Right cardiac atrium (tissue), 5 donors: ENCODE measurements around the gene PRDM11. TPM values are rescaled to one million over a fixed set of nuclear protein-coding genes. Genes with fewer than 3 reads are reported as not detected.

ENCODE experiments used
- ATAC-seq, 2 donors: fragments of 200-7000 bp; cut with Tn5 transposase; one replicate each; pipeline versions ENCODE4 v1.8.0 to v1.9.1; 2020; ENCODE audit warnings: moderate library complexity in 2 of 2, mild to moderate bottlenecking in 1 of 2
- DNase-seq, 3 donors: peaks; one replicate each; pipeline ENCODE4 v3.0.0-alpha.2; 2020
- H3K27ac ChIP-seq: one replicate; pipeline ENCODE4 v1.5.1; 2013; ENCODE audit warnings: mild to moderate bottlenecking, low read length, control low read depth, moderate library complexity
- H3K27me3 ChIP-seq: one replicate; pipeline ENCODE4 v1.6.1; 2013; ENCODE audit not compliant: control insufficient read depth, insufficient read depth
- H3K4me1 ChIP-seq: one replicate; pipeline ENCODE4 v1.6.1; 2013; ENCODE audit warnings: low read length; ENCODE audit not compliant: control insufficient read depth, insufficient read depth
- H3K4me3 ChIP-seq: one replicate; pipeline ENCODE4 v1.5.1; 2013; ENCODE audit warnings: low read length, control low read depth
- H3K9me3 ChIP-seq: one replicate; pipeline ENCODE4 v1.6.1; 2013; ENCODE audit warnings: low read length; ENCODE audit not compliant: control insufficient read depth
- WGBS: extraction: QIAGEN DNeasy Blood & Tissue Kit; methylation state at CpG from one replicate; pipeline ENCODE4 v1.1.7; 2013; 5-methylcytosine and 5-hydroxymethylcytosine counted together
- intact Hi-C, 4 donors: fragments of 100-400 bp; cut with DNase I; formaldehyde crosslinking; loops; one replicate each; pipeline versions ENCODE4 v1.11.0 to v1.14.0; 2022 to 2023
- polyA plus RNA-seq: library from polyadenylated mRNA; stranded (reverse); fragments of 200-250 nt; gene quantifications from one replicate; pipeline ENCODE4 v1.2.3, GENCODE V29; 2013
- total RNA-seq, 4 donors: library from RNA; stranded (reverse); fragmentation: NEBNext Ultra II Directional; extraction: Animal tissue kit (Norgen Biotek cat#: 25700); gene quantifications; one replicate each; pipeline ENCODE4 v1.2.1, GENCODE V29; 2021
- donor health status: healthy with polysubstance abuse.
- donor health status: DM: no; HTN: yes; CAD: no.
- donor health status: DM: no; HTN: no; CAD: no.
- donor health status: DM: no; HTN: yes; CAD: no; lungs with severe emphysema.
- donor health status: DM: yes; HTN: yes; CAD: no.

PRDM11 gene
- total and polyA plus RNA-seq, 5 donors = 9.5 to 33.9 (median 28.7) TPM

DNA sequence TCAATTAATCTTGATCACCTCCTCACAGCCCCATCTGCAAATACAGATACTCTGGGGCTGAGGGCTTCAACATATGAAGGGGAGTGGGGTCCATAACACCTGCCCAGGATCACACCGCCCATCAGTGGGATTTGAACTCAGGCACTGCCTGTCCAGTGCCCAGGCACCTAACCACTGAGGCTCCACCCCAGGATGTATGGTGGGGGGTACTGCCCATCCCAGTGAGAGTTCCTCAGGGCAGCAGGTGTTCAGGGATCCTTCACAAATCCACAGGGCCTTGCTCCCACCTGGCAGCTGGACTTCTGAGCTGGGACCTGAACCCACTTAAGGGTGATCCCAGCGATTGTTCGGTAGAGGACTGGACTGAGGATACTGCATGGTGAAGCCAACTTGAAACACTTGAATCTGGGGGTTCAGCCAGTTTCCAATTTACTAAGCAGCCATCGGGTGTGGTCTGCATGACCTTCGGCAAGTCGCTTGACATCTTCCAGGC is 33.3 kb downstream of the PRDM11 start:
- intact Hi-C loops = loop anchor here in 1 of 4 donors (5.0 kb wide), 1 partner anchor 32 kb away; the partner anchor contains the start of gene PRDM11
- Histone ChIP-seq H3K9me3 (no peaks in the 10 kb centered on the region), H3K4me3 (peak overlapping the region; percentile 77), H3K27me3 (no peaks in the 10 kb centered on the region), H3K4me1 (peaks cover 11% of the 10 kb centered on the region), H3K27ac (peak overlapping the region; percentile 83)
- ATAC-seq (no peak), DNase-seq (peak in 1 of 3 donors; percentile 48)
- 47% methylated on average over 6 of the region's 6 CpGs for WGBS

DNA sequence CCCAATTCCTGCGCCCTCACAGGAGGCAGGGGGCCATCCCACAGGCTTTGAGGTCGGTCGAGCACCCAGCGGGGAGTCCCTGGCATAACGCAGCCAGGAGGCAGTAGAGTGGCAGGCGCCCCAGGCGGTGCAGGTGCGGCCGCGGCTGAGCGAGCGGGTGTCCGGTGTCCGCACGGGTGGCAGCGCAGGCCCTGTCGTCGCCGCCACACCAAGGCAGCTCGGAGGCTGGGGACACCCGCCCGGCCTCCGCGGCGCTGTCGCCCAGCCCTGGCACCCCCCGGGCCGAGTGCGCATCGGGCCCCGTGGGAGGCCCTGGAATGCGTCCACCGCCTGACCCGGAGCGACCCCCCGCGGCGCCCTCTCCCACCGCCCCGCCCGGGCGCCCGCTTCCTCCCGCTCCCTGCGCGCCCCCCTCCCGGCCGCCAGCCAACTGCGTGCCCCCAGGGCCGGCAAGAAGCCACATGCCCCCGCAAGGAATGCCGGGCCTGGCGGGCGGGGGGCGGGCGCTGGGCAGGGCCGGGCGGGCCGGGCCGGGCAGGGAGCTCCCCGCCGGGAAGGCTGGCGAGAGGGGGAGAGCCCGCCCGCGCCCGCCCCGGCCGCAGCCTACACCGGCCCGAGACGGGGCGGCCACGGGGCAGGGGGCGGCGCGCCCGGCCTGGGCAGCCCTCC is 33.9 kb downstream of the PRDM11 start:
- peak; percentile 56 to 84 (median 82) for DNase-seq
- Histone ChIP-seq H3K27me3 (no peaks in the 10 kb centered on the region), H3K4me1 (peaks cover 11% of the 10 kb centered on the region), H3K9me3 (no peaks in the 10 kb centered on the region), H3K27ac (peak overlapping the region; percentile 83), H3K4me3 (peak overlapping the region; percentile 77)
- WGBS = 1% methylated on average over 77 of the region's 78 CpGs
- ATAC-seq = peak; percentile 56 to 80
- intact Hi-C loops = loop anchor here in 1 of 4 donors (5.0 kb wide), 1 partner anchor 33 kb away; the partner anchor contains the start of gene PRDM11

DNA sequence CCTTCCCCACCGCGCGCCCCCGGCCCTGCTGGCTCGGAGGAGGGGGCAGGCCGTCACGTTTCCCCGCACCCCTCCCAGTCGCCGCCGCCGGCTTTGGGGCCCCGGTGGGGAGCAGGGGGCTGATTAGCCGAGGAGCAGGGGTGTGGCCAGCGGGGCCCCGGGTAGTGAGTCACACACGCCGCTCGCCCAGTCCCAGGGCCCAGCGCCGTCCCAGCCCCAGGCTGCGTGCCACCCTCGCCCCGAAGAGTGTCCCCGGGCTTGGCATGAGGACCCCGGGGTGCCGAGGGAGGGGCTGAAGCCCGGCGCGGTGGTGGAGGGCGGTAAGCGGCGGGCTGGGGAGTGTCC is 34.4 kb downstream of the PRDM11 start:
- Histone ChIP-seq H3K9me3 (no peaks in the 10 kb centered on the region), H3K27ac (peak overlapping the region; percentile 71), H3K4me3 (peak overlapping the region; percentile 77), H3K4me1 (peaks cover 11% of the 10 kb centered on the region), H3K27me3 (no peaks in the 10 kb centered on the region)
- ATAC-seq (peak; percentile 84 to 91), DNase-seq (peak; percentile 84 to 88 (median 88))
- 1% methylated on average over 33 of the region's 33 CpGs for WGBS
- intact Hi-C loops = loop anchor here in 1 of 4 donors (5.0 kb wide), 1 partner anchor 34 kb away; the partner anchor contains the start of gene PRDM11

DNA sequence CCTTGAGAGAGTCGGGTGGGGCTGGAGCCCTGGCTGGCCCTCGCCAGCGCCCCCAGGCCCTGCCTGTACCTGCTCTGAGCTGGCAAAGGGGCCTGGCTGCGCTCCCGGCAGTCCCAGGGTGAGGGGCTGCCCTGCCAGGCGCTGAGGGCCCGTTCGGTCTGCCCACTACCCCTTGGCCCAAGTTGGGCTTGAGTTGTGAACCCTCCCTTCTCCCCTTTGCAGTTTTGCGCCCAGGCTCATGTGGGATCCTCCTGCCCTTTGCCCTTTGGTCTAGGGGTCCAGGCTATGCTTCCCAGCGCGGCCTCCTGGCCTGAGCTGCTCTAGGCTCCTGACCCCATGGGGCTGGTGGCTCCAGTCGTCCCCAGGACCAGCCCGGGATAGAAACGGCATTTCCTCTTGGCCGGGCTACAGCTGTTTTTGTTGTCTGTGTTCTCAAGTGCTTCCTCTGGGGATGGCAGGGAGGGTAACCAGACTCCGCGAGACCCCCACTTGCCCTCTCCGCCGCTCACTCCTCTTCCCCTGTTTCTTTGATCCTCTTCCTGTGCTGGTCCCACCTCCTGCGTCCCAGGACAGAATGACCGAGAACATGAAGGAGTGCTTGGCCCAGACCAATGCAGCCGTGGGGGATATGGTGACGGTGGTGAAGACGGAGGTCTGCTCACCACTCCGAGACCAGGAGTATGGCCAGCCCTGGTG is 34.9 kb downstream of the PRDM11 start:
- DNase-seq = peak in 1 of 3 donors; percentile 71

DNA sequence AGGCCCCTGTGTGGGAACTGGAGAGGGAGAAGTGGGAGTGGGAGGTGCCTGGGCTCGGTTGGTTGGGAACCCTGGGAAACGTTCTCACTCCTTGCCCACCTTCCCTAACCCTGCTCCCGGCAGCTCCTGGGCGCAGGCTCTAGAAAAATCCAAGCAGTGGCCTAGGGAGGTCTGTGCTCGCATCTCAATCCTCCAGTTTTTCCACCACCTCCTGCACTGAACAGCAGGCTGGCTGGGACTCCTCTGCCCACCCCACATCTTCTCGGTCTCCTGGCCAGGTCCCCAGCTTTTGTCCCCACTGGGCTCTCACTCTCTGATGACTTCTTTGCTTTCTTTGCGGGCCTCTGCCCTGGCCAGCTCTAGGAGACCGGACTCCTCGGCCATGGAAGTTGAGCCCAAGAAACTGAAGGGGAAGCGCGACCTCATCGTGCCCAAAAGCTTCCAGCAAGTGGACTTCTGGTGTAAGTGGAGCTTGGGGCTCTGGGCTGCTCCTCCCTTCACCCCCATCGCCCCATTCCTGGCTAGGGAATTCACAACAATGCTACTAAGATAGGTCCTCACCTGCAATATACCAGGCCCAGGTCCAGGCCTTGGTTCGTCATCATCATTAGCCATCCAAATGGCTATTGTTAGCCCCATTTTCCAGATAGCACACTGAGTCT is 35.6 kb downstream of the PRDM11 start:
- no peak overlapping the region for H3K4me3 ChIP-seq
- no peaks in the 10 kb centered on the region for H3K27me3 ChIP-seq
- peaks cover 11% of the 10 kb centered on the region for H3K4me1 ChIP-seq
- intact Hi-C loops = loop anchor here in 1 of 4 donors (5.0 kb wide), 1 partner anchor 35 kb away; the partner anchor contains the start of gene PRDM11
- no peaks in the 10 kb centered on the region for H3K9me3 ChIP-seq
- ATAC-seq = no peak
- 75% methylated on average over 14 of the region's 14 CpGs for WGBS
- peak overlapping the region; percentile 71 for H3K27ac ChIP-seq
- peak in 1 of 3 donors; percentile 46 for DNase-seq

More for the DNA sequence above, 34.9 kb downstream of the PRDM11 start:
- Histone ChIP-seq H3K27me3 (no peaks in the 10 kb centered on the region), H3K27ac (peak overlapping the region; percentile 71), H3K4me3 (peak overlapping the region; percentile 77), H3K9me3 (no peaks in the 10 kb centered on the region), H3K4me1 (peaks cover 11% of the 10 kb centered on the region)
- ATAC-seq = peak; percentile 3 to 12
- WGBS = 22% methylated on average over 25 of the region's 25 CpGs
- intact Hi-C loops = loop anchor here in 1 of 4 donors (5.0 kb wide), 1 partner anchor 34 kb away; the partner anchor contains the start of gene PRDM11

DNA sequence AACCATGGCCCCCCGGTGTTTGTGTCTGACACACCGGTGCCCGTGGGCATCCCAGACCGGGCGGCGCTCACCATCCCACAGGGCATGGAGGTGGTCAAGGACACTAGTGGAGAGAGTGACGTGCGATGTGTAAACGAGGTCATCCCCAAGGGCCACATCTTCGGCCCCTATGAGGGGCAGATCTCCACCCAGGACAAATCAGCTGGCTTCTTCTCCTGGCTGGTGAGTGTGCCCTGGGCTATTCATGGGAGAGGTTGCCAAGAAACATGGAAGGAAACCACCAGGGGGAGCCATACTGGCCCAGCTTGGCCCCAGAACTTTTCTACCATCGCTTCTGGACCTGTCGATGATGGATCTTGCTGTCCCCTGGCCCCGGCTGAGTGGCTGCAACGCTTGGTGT is 36.5 kb downstream of the PRDM11 start:
- Histone ChIP-seq H3K9me3 (no peaks in the 10 kb centered on the region), H3K27ac (no peak overlapping the region), H3K4me1 (peaks cover 11% of the 10 kb centered on the region), H3K27me3 (no peaks in the 10 kb centered on the region), H3K4me3 (no peak overlapping the region)
- ATAC-seq (no peak), DNase-seq (peak in 1 of 3 donors; percentile 68)
- WGBS = 90% methylated on average over 14 of the region's 14 CpGs
- intact Hi-C loops = loop anchor here in 1 of 4 donors (5.0 kb wide), 1 partner anchor 36 kb away; the partner anchor contains the start of gene PRDM11

DNA sequence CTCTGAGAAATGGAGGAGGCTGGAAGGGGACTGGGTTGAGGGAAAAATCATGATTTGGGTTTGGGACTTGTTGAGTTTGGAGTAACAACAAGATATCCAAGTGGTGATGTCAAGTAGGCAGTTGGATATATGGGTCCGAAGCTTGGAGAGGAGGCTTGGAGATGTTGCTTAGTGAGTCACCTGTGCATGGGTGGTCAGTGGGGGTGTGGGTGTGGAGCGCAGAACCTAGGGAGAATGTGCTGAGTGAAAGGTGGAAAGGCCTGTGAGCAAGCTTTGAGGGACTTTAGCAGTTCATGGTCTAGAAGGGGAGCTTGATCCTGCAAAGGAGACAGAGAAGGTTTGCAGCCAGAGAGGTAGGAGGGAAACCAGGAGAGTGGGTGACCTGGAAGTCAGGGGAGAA is 38.2 kb downstream of the PRDM11 start:
- H3K9me3 ChIP-seq = no peaks in the 10 kb centered on the region
- WGBS = 97% methylated on average over 2 of the region's 2 CpGs
- peaks cover 4% of the 10 kb centered on the region for H3K4me1 ChIP-seq
- DNase-seq (no peak), ATAC-seq (no peak)
- H3K4me3 ChIP-seq = no peak overlapping the region
- H3K27me3 ChIP-seq = no peaks in the 10 kb centered on the region
- intact Hi-C loops = loop anchor here in 1 of 4 donors (5.0 kb wide), 1 partner anchor 37 kb away; the partner anchor contains the start of gene PRDM11
- H3K27ac ChIP-seq = no peak overlapping the region

DNA sequence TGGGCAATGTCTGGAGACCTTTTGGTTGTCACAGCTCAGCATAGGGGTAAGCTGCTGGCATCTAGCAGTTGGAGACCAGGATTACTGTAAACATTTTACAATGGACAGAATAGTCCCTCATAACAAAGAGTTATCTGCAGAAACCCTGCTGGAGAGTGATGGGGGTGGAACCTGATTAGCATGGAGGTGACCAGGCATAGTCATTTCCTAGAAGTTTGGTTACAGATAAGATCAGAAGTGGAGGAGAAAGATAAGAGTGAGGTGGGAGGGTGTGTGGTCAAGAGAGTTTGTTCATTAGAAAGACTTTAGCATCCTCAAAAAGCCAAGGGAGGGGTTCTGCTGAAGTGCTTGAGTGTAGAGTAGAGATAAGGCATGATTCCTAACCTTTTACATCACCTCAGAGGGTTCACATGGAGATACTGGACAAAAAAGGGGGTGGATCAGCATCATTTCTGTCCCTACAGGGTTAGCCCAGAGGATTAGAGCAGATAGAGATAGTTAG is 38.8 kb downstream of the PRDM11 start:
- DNase-seq = no peak
- intact Hi-C loops = no loop called here
- ATAC-seq = no peak

DNA sequence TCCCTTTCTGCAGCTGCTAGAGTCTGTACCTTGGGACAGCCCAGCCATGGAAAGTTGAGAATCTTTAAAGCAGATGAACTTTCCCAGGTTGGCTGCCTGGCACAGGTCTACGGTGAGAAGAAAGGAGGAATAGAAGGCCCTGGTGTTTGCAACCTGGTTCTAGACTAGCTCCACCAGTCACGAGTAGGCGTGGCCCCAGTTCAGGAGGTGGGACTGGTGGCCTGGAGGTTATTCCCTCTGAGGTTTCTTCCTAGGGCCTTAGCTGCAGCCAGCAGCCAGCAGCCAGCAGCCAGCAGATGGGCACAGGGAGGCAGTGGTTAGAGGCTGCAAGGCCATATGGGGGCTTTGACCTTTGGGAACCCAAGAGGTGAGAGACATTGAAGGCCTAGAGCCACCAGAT is 40.9 kb downstream of the PRDM11 start:
- no peaks in the 10 kb centered on the region for H3K4me1 ChIP-seq
- no peaks in the 10 kb centered on the region for H3K9me3 ChIP-seq
- ATAC-seq = no peak
- 97% methylated on average over 3 of the region's 3 CpGs for whole genome bisulfite sequencing
- DNase-seq = no peak
- no peak overlapping the region for H3K4me3 ChIP-seq
- intact Hi-C loops = no loop called here
- H3K27ac ChIP-seq = no peak overlapping the region
- no peaks in the 10 kb centered on the region for H3K27me3 ChIP-seq

More for the DNA sequence above, 38.8 kb downstream of the PRDM11 start:
- H3K9me3 ChIP-seq = no peaks in the 10 kb centered on the region
- H3K4me1 ChIP-seq = no peaks in the 10 kb centered on the region
- no peak overlapping the region for H3K4me3 ChIP-seq
- H3K27me3 ChIP-seq = no peaks in the 10 kb centered on the region
- no peak overlapping the region for H3K27ac ChIP-seq

DNA sequence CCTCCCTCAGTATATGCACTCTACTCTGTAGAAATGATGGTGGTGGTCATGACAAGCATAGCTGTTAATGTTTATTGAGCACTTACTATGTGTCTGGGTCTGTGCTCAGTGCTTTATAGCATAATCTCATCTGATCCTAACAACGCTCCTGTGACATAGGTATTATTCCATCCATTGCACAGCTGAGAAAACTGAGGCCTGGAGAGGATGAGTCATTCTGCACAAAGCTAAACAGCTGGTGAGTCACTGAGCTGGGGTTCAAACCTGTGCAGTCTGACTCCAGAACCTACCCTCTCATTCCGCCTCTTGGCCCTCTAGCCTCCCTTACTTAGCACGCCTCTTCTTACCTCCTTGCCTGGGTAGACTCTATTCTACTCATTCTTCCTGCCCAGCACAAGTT is 41.7 kb downstream of the PRDM11 start:
- Histone ChIP-seq H3K4me3 (no peak overlapping the region), H3K4me1 (no peaks in the 10 kb centered on the region), H3K9me3 (no peaks in the 10 kb centered on the region), H3K27me3 (no peaks in the 10 kb centered on the region), H3K27ac (no peak overlapping the region)
- DNase-seq = no peak
- 96% methylated on average over 3 of the region's 3 CpGs for WGBS
- intact Hi-C loops = no loop called here
- no peak for ATAC-seq
